HG02571 (cell line): ENCODE measurements around the gene MAP3K14.
"Not testable (repeated sequence)": the region's sequence is repeated elsewhere in the genome, so short reads cannot be mapped to it uniquely, and the experiment has no call there.

ENCODE experiments used
- ATAC-seq: cut with Tn5 transposase; IDR thresholded peaks from one replicate; pipeline ENCODE4 v1.9.1; 2021; ENCODE audit warnings: mild to moderate bottlenecking, moderate library complexity; ENCODE audit not compliant: unreplicated experiment

MAP3K14 gene

GRCh38 chr17:45316434-45317110 lies at the start of gene MAP3K14:
Gene MAP3K14 (minus strand): TSS chr17:45317020. CDS start chr17:45290745, 26,275 bp downstream.
- peak; percentile 17 for ATAC-seq

DNA sequence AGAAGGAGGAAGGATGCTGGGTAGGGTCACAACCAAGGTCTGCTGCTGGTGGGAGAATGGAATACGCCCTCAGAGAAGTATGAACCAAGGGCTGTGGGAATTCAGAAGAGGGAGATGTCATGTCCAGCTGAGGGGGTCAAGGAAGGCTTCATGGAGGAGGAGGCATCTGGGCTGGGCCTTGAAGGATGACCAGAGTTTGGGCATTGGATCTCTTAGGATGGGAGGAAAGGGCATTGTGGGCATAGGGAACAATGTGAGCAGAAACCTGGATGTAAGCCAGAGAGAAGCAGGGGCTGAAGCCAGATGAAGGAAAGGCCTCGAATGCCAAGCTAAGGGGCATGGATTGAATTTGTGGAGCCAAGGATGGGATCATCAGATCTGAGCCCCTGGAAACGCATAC lies 49.2 kb upstream of the MAP3K14 start:
- no peak for ATAC-seq

DNA sequence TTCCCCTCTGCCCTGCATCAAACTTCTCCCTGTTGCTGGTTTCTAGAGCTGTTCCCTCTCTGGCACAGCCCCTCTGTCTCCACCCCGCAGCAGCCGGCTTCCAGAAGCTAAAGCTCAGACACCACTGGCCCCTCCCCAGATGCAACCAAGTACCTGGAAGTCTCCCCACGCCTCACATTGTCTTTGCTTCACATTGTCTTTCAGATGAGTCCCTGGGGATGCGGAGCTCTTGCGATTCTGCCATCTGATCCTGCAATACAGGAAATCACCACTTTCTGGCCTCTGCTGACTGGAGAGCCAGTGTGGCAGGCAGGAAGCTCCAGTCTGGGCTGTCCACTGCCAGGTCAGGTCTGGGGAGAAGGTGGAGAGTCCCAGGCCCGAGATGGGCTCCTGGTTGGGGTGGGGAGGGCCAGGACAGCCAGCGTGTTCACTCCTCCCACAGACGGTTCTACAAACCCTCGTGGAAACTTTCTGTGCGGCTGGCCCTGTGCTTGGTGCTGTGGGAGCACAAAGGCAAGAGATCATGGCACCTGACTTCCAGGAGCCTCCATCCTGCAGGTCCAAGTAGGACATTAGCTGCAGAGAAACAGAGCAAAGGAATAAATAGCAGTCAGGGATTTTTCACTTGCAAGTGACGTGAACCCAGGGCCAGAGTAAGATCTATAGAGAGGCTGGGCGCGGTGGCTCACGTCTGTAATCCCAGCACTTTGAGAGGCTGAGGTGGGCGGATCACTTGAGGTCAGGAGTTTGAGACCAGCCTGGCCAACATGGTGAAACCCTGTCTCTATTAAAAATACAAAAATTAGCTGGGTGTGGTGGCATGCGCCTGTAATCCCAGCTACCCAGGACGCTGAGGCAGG lies 47.9 kb upstream of the MAP3K14 start:
- no peak for ATAC-seq

DNA sequence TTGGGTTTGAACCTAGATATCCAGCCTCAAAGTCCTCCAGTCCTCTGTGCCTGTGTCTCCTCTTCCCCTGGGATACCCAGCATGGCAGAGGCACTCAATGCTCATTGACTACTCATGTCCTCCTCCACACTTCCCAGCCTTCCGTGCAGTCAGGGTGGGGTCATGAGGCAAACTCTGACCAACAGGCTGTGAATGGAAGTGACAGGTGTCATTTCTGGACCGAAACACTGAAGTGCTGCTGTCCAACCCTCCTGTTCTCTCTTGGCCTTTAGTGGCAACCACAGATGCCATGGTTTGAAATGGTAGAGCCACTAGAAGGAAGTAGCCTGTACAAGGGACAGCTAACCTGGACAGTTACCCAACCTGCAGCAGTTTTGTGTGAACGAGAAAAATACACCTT lies 46.7 kb upstream of the MAP3K14 start:
- ATAC-seq = no peak

GRCh38 chr17:45361976-45362375 lies 45.2 kb upstream of the MAP3K14 start:
- no peak for ATAC-seq

GRCh38 chr17:45361451-45361850 lies 44.6 kb upstream of the MAP3K14 start:
- no peak for ATAC-seq

- ATAC-seq = no peak
These were observed 40.7 kb upstream of the MAP3K14 start for GRCh38 chr17:45357364-45357997.

- ATAC-seq = no peak
These were observed 38.3 kb upstream of the MAP3K14 start for GRCh38 chr17:45355087-45355486.

DNA sequence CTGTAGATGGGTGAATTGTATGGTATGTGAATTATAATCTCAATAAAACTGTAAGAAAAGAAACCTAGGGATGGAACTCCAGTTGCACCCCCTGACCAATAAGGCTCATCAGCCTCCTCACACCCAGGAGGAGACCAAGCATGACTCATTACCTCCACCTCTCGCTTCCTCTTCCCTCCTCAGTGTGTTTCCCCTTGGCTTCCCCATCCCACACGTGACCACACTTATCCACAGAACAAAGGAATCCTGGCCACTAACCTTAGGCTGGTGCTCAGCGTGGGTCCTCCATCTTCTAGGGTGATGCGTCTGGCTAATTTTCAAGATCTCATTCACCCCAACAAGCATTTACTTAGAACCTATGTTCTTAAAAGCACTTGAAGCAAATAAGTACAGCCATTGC lies 36.2 kb upstream of the MAP3K14 start:
- no peak for ATAC-seq

DNA sequence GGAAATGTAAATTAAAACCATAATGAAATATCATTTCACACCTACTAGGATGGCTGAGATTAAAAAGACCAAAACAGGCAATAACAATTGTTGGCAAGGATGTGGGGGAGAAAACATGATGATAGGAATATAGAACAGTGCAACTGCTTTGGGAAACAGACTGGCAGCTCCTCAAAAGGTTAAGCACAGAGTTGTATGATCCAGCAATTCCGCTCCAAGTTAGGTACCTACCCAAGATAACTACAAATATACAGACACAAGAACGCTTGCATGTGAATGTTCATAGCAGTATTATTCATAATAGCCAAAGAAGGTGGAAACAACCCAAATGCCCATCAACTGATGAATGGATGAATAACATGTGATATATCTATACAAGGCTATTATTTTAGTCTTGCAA lies 35.0 kb upstream of the MAP3K14 start:
- ATAC-seq = no peak

GRCh38 chr17:45347444-45347843 lies 30.6 kb upstream of the MAP3K14 start:
- ATAC-seq = no peak

DNA sequence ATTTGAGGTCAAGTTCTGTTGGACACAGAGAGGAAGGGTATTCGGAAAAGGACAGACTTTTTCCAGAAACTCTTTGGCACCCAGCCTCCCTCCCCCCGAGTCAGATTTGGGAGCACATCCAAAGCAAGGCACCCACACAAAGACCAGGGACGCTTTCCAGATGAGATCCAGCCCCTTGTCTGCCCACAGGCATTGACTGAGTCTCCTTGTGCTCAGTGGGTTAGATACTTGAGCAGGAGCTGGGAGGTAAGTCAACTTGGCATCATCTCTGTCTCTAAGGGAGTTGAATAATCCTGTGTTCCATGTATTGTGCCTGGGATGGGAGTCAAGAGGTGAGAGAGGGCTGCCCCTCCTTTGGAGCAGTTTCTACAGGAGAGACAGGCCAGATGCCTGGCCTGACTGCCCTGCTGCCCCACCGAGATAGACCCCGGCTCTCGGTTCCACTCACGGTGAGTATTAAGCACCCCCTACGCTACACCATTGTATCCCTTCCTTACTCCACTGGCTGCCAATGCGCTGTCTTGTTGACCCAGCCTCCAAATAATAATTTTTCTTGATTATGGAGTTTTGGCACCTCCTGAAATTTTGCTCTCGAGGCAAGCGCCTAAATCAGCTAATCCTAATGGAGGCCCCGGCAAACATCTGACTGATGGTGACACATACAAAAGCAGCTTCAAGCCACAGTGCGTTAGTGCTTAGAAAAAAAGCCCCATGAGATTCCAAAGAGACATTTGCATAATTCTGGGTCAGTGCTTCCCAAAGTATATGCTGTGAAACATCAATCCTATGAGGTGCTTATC lies 29.6 kb upstream of the MAP3K14 start:
- ATAC-seq = no peak

DNA sequence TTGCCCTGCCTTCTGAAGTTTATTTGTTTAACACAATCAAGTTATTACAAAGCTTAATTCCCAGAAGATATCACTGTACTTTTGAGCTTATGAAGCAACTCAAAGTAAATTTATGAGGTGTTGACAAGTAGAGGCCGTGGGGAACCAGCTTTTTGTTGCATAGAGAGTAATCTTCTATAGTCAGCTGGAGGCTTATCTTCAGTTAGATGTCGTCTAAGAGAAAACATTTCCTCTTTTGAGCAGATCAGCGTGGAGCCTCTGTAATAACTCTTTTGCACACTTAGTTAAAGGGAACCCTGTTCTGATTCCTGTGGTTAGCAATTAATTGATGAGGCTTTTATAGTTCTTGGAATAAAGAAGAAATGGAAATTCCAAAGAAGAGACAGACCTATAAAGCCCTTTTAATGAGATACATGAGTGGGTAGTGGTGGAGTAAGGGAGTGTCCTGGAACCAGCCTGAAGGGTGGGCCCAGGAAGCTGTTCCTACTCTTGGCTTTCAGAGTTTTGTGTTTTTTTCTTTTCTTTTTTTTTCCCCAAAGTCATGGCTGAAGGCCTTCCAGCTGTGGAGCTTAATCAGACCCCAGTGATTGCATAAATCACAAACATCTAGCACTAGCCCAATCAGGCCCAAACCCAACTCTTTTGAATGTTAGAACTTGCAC lies 28.9 kb upstream of the MAP3K14 start:
- no peak for ATAC-seq

DNA sequence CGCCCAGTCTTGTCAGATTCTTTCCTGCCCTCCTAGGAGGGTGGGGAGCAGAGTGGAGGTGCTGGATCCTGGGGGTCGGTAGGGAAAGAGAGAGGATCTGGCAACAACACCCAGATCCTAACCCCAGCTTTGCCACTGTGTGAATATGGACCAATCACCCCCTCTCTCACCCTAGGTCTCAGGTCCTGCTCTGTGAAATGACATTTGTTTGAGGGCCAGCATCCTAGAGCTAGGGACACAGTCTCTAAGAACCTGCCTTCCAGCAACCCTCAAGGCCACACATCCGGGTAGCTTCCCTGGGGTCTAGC lies 28.4 kb upstream of the MAP3K14 start:
- ATAC-seq = no peak

- ATAC-seq = not testable (repeated sequence)
These were observed 27.3 kb upstream of the MAP3K14 start for GRCh38 chr17:45343967-45344664.

DNA sequence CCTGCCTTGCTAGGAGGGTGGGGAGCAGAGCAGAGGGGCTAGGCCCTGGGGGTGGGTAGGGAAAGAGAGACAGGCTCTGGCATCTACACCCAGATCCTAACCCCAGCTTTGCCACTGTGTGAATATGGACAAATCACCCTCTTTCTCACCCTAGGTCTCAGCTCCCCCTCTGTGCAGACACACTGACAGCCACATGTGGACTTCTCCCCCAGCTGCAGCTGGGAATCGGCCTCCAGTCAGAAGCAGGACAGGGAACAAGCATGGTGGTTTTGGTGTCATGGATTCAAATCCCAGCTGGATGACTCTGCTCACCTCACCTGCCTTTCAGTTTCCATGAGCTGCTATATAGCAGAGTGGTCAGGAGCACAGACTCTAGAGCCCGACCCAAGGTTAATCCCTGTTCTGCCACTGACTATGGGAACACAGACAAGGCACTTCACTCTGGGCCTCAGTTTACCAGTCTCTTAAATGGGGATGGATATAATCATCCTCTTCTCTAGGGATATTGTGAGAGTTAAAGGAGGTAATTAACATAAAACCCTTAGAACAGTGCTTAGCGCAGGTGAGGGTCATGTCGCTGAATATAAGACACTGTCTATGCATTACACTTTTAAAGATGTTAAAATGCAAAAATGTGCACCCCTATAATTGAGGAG lies 26.2 kb upstream of the MAP3K14 start:
- ATAC-seq = no peak

DNA sequence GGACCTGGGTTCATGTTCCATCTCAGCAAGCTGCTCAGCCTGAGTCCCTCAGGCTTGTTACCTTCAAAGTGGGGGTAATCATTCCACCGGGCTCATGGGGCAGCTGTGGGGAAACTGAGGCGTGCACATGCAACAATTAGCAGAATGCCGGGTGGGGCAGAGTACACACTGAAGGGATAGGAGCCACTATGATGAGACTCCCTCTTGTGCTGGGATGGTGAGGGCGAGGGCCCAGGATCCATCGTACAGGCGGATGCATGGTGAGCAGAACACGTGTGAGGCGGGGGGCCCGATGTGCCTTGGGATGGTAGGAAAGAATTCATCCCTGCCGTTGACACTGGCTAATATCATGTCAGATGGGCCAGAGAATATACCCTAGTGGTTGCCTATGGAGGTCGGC lies 25.5 kb upstream of the MAP3K14 start:
- ATAC-seq = no peak

DNA sequence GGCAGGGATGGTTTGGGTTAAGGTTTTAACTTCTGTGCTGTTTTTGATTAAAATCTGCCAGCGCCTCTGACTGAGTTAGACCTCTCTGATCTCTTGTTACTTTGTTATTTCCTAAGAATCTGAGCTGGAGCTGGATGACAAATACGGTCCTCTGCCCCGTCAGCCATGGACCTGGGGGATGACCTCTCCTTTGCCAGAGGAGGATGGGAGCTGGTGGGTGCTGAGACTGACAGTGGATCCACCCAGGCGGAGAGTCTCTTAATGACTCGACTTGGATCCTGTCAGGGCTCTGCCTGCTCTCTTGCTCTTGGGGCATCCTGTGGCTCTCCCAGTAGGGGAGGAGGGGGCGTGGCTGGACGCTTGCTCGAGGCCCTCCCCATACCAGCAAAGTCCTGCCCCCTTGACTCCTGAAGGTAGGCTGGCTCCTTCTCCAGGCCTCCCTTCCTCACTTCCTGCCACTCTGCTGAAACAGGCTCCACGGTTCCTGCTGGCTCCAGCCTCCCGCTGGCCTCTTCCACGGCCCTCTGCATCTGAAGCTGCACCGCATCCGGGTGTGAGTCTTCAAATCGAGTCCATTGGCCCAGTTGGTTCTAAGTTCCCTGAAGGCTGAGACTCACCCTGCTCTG lies 24.8 kb upstream of the MAP3K14 start:
- no peak for ATAC-seq
